ENCODE measurements around the gene TMEM209. TPM values are rescaled to one million over a fixed set of nuclear protein-coding genes. Genes with fewer than 3 reads are reported as not detected.

The TMEM209 gene
- polyA plus RNA-seq, 2 of the 4 experiments (the other 2 are of a cell fraction), result 12.8 to 36.6 TPM

DNA sequence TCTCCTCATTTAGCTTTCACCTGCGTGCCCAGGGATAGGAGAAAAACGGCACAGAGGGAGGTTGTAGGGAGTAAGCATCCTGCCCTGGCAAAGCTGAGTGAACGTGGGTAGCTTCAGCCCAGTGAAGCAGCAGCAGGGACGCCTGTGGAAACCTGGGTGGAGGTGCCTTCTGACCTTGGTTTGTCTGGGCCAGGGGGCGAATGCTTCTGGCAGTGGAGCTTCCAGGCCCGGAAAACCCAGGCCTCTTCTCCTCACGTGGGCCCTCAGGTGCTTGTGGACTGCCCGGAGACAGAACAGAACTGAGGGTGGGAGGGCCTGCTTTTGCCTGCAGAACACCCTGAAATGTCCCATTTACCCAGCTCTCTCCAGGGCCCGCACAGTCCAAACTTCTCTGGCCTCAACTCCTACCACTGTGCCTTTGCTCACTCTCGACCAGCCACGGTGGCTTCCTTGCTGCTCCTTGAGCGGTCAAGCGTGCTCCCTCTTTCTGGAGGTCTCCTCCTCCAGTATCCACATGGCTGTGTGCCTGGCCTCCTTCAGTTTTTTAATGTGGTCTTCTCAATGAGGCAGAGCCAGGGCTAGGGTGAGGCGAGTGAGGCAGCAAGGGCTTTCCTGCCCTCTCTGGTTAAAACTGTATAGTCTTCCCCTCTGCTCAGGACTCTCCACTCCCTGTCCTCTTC lies 62.4 kb downstream of the TMEM209 start:
- WGBS (ENCODE audit: missing lambda C conversion rate), result 86% methylated on average over 14 of the region's 14 CpGs
- Histone ChIP-seq H3K4me3 (no peak overlapping the region), H3K4me1 (peaks cover 13% of the 10 kb centered on the region), H3K4me2 (no peak overlapping the region), H3K27ac (no peak overlapping the region), H3K9me3 (no peaks in the 10 kb centered on the region)
- ChIA-PET POLR2A (no interaction called here), CTCF (interaction anchor here (0.9 to 1.5 kb wide), 2 partner anchors 11 to 19 kb away, joined by 3 read pairs; no protein-coding TSS in a partner anchor)
- no peak for DNase-seq (ENCODE audit: low read depth in 1 of 2, low spot score in 1 of 2)
- TF ChIP-seq ESRRA (IDR thresholded peaks at IDR 0.05; ENCODE audit: borderline replicate concordance, low read length) (no peak), HOXA7 (CRISPR knock-in tag; IDR thresholded peaks at IDR 0.05) (no peak), CEBPB (IDR thresholded peaks at IDR 0.05) (no peak), CBX8 (IDR thresholded peaks at IDR 0.05) (no peak), SMC3 (IDR thresholded peaks at IDR 0.05) (no peak), CHD4 (IDR thresholded peaks at IDR 0.05; ENCODE audit: borderline replicate concordance) (no peak), ELK1 (IDR thresholded peaks at IDR 0.05; ENCODE audit: low read depth, low read length) (no peak)
- FAIRE-seq, result no peak
- ATAC-seq, result peak; percentile 6 to 23; a peak in 3 of 6 replicates

- no peak overlapping the region for H3K4me2 ChIP-seq
- no peak overlapping the region for H3K27ac ChIP-seq
- DNase-seq (ENCODE audit: low read depth in 1 of 2, low spot score in 1 of 2), result no peak
- TF ChIP-seq NR3C1 (IDR thresholded peaks at IDR 0.05), result no peak
- TF ChIP-seq MAX (IDR thresholded peaks at IDR 0.05), result no peak
- TF ChIP-seq ESRRA (IDR thresholded peaks at IDR 0.05; ENCODE audit: borderline replicate concordance, low read length), result no peak
- TF ChIP-seq REST (IDR thresholded peaks at IDR 0.05), result no peak
- no peak for TF ChIP-seq CHD2 (IDR thresholded peaks at IDR 0.05; ENCODE audit: low read length, partially characterized antibody)
- no peak for TF ChIP-seq ATOH8 (CRISPR knock-in tag; IDR thresholded peaks at IDR 0.05; ENCODE audit: low read depth)
- TF ChIP-seq ZNF302 (CRISPR knock-in tag; IDR thresholded peaks at IDR 0.05), result no peak
- TF ChIP-seq EHMT2 (IDR thresholded peaks at IDR 0.05; ENCODE audit: low read depth), result no peak
- TF ChIP-seq HES2 (IDR thresholded peaks at IDR 0.05), result no peak
- TF ChIP-seq RAD21 (conservative IDR thresholded peaks at IDR 0.05 in 1 of 2, IDR thresholded peaks at IDR 0.05 in 1 of 2), result no peak
- no peaks in the 10 kb centered on the region for H3K9me3 ChIP-seq
- 86% methylated on average over 17 of the region's 17 CpGs for WGBS (ENCODE audit: missing lambda C conversion rate)
- peaks cover 13% of the 10 kb centered on the region for H3K4me1 ChIP-seq
- POLR2A ChIA-PET, result no interaction called here
- FAIRE-seq, result no peak
- no peak; a peak in 1 of 6 replicates for ATAC-seq
- H3K4me3 ChIP-seq, result no peak overlapping the region
- CTCF ChIA-PET, result interaction anchor here (0.9 to 1.5 kb wide), 2 partner anchors 10 to 20 kb away, joined by 3 read pairs; no protein-coding TSS in a partner anchor
Measured at GRCh38 chr7:130141884-130142653, 63.1 kb downstream of the TMEM209 start.

All from A549 (cell line).